Fibroblast of lung (primary cell): ENCODE measurements around the gene PSD4. TPM values are rescaled to one million over a fixed set of nuclear protein-coding genes. Genes with fewer than 3 reads are reported as not detected.
A peak's percentile ranks its signal among the peaks of the same experiment; 100 is the strongest.

ENCODE experiments used
- DNase-seq, 2 donors: peaks; one replicate each; pipeline versions ENCODE4 v3.0.0 to v3.0.0-alpha.2; 2010; ENCODE audit warnings: low read depth in 2 of 2
- H2AFZ ChIP-seq: 2 replicates; pipeline ENCODE4 v1.5.1; 2012; ENCODE audit warnings: low read length, control low read depth, inconsistent platforms
- H3K27ac ChIP-seq: 2 replicates; pipeline ENCODE4 v1.5.1; 2011; ENCODE audit warnings: low read length, control low read depth; ENCODE audit not compliant: insufficient read depth
- H3K27me3 ChIP-seq: 2 replicates; pipeline ENCODE4 v1.5.1; 2011; ENCODE audit warnings: mild to moderate bottlenecking, low read length; ENCODE audit not compliant: control insufficient read depth, insufficient read depth
- H3K36me3 ChIP-seq: 2 replicates; pipeline ENCODE4 v1.5.1; 2011; ENCODE audit warnings: low read length; ENCODE audit not compliant: control insufficient read depth, insufficient read depth
- H3K4me1 ChIP-seq: 2 replicates; pipeline ENCODE4 v1.5.1; 2011; ENCODE audit warnings: low read length; ENCODE audit not compliant: control insufficient read depth, insufficient read depth; ENCODE audit errors: extremely low read depth
- H3K4me2 ChIP-seq: 2 replicates; pipeline ENCODE4 v1.5.1; 2011; ENCODE audit warnings: low read length, control low read depth; ENCODE audit not compliant: insufficient read depth; ENCODE audit errors: extremely low read depth
- H3K4me3 ChIP-seq, 4 experiments: fragments of 200-600 bp in 1 of 4; sonication (generic) in 1 of 4; replicated peaks in 1 of 4; 2 replicates each; pipeline ENCODE4 v1.5.1; 2011 to 2016; ENCODE audit warnings: low read length in 4 of 4, low read depth in 3 of 4, mild to moderate bottlenecking in 3 of 4, control low read depth in 2 of 4, inconsistent platforms in 1 of 4, mixed read lengths in 1 of 4; ENCODE audit not compliant: insufficient read depth in 1 of 4; ENCODE audit errors: control extremely low read depth in 1 of 4
- H3K79me2 ChIP-seq: 2 replicates; pipeline ENCODE4 v1.5.1; 2012; ENCODE audit warnings: mild to moderate bottlenecking, low read length, inconsistent platforms; ENCODE audit not compliant: control insufficient read depth, insufficient read depth
- H3K9ac ChIP-seq: 2 replicates; pipeline ENCODE4 v1.5.1; 2011; ENCODE audit warnings: mild to moderate bottlenecking, low read length, control low read depth; ENCODE audit not compliant: insufficient read depth
- H3K9me3 ChIP-seq: 2 replicates; pipeline ENCODE4 v1.5.1; 2012; ENCODE audit warnings: low read depth, low read length; ENCODE audit not compliant: control insufficient read depth, insufficient read depth
- H4K20me1 ChIP-seq: 2 replicates; pipeline ENCODE4 v1.5.1; 2011; ENCODE audit warnings: low read length; ENCODE audit not compliant: control insufficient read depth, insufficient read depth; ENCODE audit errors: extremely low read depth
- EZH2 ChIP-seq: IDR thresholded peaks from 2 replicates; pipeline ENCODE4 v1.5.1; 2012; ENCODE audit warnings: low read length, control low read depth, mild to moderate bottlenecking; ENCODE audit errors: missing control alignments
- polyA plus RNA-seq, 2 donors: library from polyadenylated mRNA; depleted of rRNA in 1 of 2; stranded (reverse) in 1 of 2; unstranded in 1 of 2; fragments of >200 nt; gene quantifications; 2 replicates each; pipeline ENCODE4 v1.2.1, GENCODE V29; 2011 to 2012; ENCODE audit warnings: missing spikeins in 1 of 2
- total RNA-seq: library from RNA; depleted of rRNA; stranded (reverse); fragments of >200 nt; gene quantifications from 2 replicates; pipeline ENCODE4 v1.2.1, GENCODE V29; 2014
- TF ChIP-seq, protein P1 (sequence below), 2 donors: IDR thresholded peaks in 1 of 2; conservative IDR thresholded peaks in 1 of 2; 1 replicate in 1 of 2; 2 replicates in 1 of 2; pipeline ENCODE4 v1.5.1; 2011 to 2012; ENCODE audit warnings: low read length in 2 of 2, control low read depth in 1 of 2, inconsistent platforms in 1 of 2, low read depth in 1 of 2, mild to moderate bottlenecking in 1 of 2

The PSD4 gene
- total and polyA plus RNA-seq, 2 donors (not counting 1 experiment from before 2014, with no cell fraction given), result 1.0 to 6.1 TPM

DNA sequence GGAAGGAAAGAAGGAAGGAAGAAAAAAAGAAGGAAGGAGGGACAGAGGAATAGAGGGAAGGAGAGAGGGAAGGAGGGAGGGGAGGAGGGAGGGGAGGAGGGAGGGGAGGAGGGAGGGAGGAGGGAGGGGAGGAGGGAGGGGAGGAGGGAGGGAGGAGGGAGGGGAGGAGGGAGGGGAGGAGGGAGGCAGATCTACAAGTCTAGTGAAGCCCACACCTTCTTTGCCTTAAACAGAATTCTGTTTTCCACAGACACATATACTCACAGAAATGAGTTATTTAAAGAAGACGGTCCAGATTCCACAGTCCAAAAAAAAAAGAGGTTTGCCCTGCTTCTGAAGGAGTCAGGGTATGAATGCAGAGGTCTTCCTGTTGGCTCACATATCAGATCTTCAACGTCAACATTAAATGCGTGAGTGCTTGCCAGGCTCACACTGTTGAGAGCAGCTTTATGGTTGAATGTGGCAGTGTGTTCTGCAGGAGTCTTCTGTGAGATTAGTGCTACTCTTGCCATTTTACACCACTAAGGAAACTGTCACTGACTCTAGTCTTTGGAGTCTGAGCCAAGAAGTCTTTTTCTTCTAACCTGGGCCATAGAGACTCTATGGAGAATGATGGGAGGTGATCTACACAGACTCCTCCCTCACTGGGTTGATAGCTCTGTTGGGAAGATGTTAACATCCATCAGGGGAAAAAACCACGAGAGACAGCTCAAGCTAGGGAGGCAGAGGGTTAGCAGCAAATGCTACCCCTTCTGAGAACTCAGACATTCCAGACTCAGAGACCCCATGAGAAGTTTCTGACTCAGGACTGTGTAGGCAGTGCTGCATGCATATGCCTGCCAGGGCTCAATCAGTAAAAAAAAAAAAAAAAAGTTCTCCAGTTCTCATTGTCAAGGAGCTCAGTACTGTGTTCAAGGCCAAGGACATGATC lies 81.6 kb downstream of the PSD4 start:
- H3K9me3 ChIP-seq, result no peaks in the 10 kb centered on the region
- H3K27ac ChIP-seq, result no peak overlapping the region
- no peak overlapping the region for H3K4me2 ChIP-seq
- no peaks in the 10 kb centered on the region for H3K36me3 ChIP-seq
- H3K9ac ChIP-seq, result no peak overlapping the region
- no peaks in the 10 kb centered on the region for H3K4me1 ChIP-seq
- H4K20me1 ChIP-seq, result no peaks in the 10 kb centered on the region
- peak in 1 of 2 donors; percentile 49 for DNase-seq
- no peaks in the 10 kb centered on the region for H3K79me2 ChIP-seq
- no peak overlapping the region for H2AFZ ChIP-seq
- peaks cover 18% of the 10 kb centered on the region for H3K27me3 ChIP-seq
- H3K4me3 ChIP-seq, result no peak overlapping the region
- TF ChIP-seq, protein P1, sequence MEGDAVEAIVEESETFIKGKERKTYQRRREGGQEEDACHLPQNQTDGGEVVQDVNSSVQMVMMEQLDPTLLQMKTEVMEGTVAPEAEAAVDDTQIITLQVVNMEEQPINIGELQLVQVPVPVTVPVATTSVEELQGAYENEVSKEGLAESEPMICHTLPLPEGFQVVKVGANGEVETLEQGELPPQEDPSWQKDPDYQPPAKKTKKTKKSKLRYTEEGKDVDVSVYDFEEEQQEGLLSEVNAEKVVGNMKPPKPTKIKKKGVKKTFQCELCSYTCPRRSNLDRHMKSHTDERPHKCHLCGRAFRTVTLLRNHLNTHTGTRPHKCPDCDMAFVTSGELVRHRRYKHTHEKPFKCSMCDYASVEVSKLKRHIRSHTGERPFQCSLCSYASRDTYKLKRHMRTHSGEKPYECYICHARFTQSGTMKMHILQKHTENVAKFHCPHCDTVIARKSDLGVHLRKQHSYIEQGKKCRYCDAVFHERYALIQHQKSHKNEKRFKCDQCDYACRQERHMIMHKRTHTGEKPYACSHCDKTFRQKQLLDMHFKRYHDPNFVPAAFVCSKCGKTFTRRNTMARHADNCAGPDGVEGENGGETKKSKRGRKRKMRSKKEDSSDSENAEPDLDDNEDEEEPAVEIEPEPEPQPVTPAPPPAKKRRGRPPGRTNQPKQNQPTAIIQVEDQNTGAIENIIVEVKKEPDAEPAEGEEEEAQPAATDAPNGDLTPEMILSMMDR (conservative IDR thresholded peaks at IDR 0.05 in 1 of 2, IDR thresholded peaks at IDR 0.05 in 1 of 2; ENCODE audit: low read depth in 1 of 2, low read length in 2 of 2), result no peak
- TF ChIP-seq EZH2, result no peak

DNA sequence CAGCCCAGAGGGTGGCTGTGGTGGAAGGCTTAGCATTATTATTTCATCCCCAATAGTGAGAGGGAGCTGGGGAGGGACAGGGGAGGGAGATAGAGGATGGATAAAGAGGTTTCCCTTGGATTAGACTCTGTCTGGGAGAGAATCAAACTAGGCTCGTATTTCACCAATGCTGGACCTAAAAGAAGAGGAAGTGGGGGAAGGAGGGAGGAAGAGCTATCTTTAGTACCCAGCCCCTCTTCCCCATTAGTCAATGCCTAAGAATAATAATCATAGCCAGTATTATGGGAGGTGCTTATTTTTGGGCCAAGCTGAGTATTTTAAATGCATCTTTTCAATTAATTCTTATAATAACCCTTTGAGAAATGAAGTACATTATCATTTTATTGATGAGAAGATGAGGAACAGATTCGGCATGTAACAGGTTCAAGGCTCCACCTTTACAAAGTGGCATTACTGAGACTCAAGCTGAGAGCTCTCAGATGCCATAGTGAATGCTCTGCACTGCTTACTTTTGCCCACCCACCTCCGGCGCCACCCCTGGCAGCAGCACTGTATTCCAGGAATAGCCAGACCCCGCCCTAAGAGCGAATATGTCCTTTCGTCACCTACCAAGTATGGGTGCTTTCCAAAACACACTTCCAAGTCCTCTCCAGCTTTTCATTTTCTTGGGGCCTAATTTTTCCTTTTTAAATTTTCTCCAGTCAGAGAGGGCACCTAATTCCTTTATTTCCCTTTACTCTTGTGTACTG lies 83.9 kb downstream of the PSD4 start:
- Histone ChIP-seq H3K79me2 (no peaks in the 10 kb centered on the region), H3K27me3 (peaks cover 32% of the 10 kb centered on the region), H3K9ac (no peak overlapping the region), H4K20me1 (no peaks in the 10 kb centered on the region), H3K36me3 (no peaks in the 10 kb centered on the region), H3K4me3 (no peak overlapping the region), H3K9me3 (no peaks in the 10 kb centered on the region), H3K4me2 (no peak overlapping the region), H2AFZ (no peak overlapping the region), H3K4me1 (no peaks in the 10 kb centered on the region), H3K27ac (no peak overlapping the region)
- no peak for DNase-seq
- TF ChIP-seq, protein P1 (conservative IDR thresholded peaks at IDR 0.05 in 1 of 2, IDR thresholded peaks at IDR 0.05 in 1 of 2; ENCODE audit: low read depth in 1 of 2, low read length in 2 of 2), result no peak

DNA sequence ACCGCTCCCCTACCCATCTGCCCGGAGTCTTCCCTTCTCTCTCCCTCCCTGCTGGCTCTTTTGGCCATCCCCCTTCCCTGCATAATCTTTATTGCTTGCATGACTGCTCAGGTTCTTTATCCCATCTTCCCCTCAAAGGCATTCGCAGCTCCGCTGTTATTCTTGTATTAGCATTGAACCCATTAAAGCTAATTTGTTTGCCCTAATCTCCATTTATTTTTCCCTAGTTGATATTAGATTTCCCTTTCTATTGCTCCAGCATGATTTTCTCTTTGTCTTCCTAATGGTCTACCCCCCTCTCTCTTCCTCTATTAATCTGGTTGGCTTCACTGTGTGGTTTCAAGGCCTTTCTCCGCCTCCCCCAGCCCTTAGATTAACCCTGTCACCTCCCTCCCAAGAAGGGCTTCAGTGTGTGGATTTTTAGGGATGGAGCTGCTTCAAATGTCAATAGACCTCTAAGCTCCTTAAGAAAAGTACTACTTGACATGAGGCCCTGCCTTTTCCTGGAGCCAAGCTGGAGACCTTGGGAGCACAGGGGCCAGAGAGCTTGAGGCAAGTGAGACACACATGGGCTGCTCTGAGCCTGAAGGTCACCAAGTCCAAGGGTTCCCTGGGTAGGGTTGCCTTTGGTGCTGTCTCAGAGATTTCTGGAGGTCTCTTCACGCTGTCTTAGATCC lies 84.8 kb downstream of the PSD4 start:
- H3K27me3 ChIP-seq, result peaks cover 40% of the 10 kb centered on the region
- H3K9me3 ChIP-seq, result no peaks in the 10 kb centered on the region
- DNase-seq, result no peak
- H3K9ac ChIP-seq, result no peak overlapping the region
- no peak overlapping the region for H3K4me2 ChIP-seq
- no peak overlapping the region for H3K4me3 ChIP-seq
- H4K20me1 ChIP-seq, result no peaks in the 10 kb centered on the region
- TF ChIP-seq, protein P1 (conservative IDR thresholded peaks at IDR 0.05 in 1 of 2, IDR thresholded peaks at IDR 0.05 in 1 of 2; ENCODE audit: low read depth in 1 of 2, low read length in 2 of 2), result no peak
- TF ChIP-seq EZH2, result no peak
- no peak overlapping the region for H2AFZ ChIP-seq
- H3K27ac ChIP-seq, result no peak overlapping the region
- H3K79me2 ChIP-seq, result no peaks in the 10 kb centered on the region
- H3K4me1 ChIP-seq, result no peaks in the 10 kb centered on the region
- H3K36me3 ChIP-seq, result no peaks in the 10 kb centered on the region
